Activated T-helper 1 cell treated with anti-CD3 and anti-CD28 coated beads, Interleukin-12 subunit alpha, Interleukin-12 subunit beta, Interleukin-2, Interleukin-4 antibody, amounts not matched to agents 30 ng/mL and 10 ng/mL and 1 ng/mL, durations not matched to agents 14 hours and 24 hours and 36 hours (primary cell): Measurements from ENCODE around the gene TRIM26. TPM values are rescaled to one million over a fixed set of nuclear protein-coding genes. Genes with fewer than 3 reads are reported as not detected.

Experiments
- DNase-seq: peaks from one replicate; pipeline ENCODE4 v3.0.0; 2021; ENCODE audit warnings: low spot score
- H3K27ac Mint-ChIP-seq: one replicate; pipeline ENCODE4 v1.8.0; 2021; ENCODE audit warnings: mild to moderate bottlenecking, mixed read lengths
- H3K27me3 Mint-ChIP-seq: one replicate; pipeline ENCODE4 v1.8.0; 2022; ENCODE audit warnings: mild to moderate bottlenecking, moderate library complexity, mixed read lengths; ENCODE audit not compliant: insufficient read depth
- H3K36me3 Mint-ChIP-seq: one replicate; pipeline ENCODE4 v1.8.0; 2021; ENCODE audit warnings: low read depth, mixed read lengths
- H3K4me1 Mint-ChIP-seq: one replicate; pipeline ENCODE4 v1.8.0; 2021; ENCODE audit warnings: low read depth, mixed read lengths
- H3K4me3 Mint-ChIP-seq: one replicate; pipeline ENCODE4 v1.8.0; 2021; ENCODE audit warnings: mild to moderate bottlenecking, moderate library complexity, mixed read lengths
- H3K9me3 Mint-ChIP-seq: one replicate; pipeline ENCODE4 v1.8.0; 2021; ENCODE audit warnings: mixed read lengths
- intact Hi-C: fragments of 100-400 bp; cut with micrococcal nuclease; formaldehyde crosslinking; loops from one replicate; pipeline ENCODE4 v1.15.1; 2024
- total RNA-seq: library from RNA; stranded (reverse); gene quantifications from 2 replicates; pipeline ENCODE4 v1.2.3, GENCODE V29; 2022

Gene TRIM26
- total RNA-seq, 1 donor from 2014 or later: 64.7 TPM

- intact Hi-C loops: no loop called here
- no peak overlapping the region for H3K27ac Mint-ChIP-seq
- H3K9me3 Mint-ChIP-seq: no peaks in the 10 kb centered on the region
- H3K27me3 Mint-ChIP-seq: no peaks in the 10 kb centered on the region
- H3K36me3 Mint-ChIP-seq: peaks cover 38% of the 10 kb centered on the region
- no peak for DNase-seq
- H3K4me3 Mint-ChIP-seq: no peak overlapping the region
- H3K4me1 Mint-ChIP-seq: peaks cover 52% of the 10 kb centered on the region
Observed at GRCh38 chr6:30206152-30206551, 7.1 kb downstream of the TRIM26 start.

GRCh38 chr6:30204116-30204515 lies 9.1 kb downstream of the TRIM26 start:
- Mint-ChIP-seq H3K4me3 (no peak overlapping the region), H3K9me3 (no peaks in the 10 kb centered on the region), H3K27me3 (no peaks in the 10 kb centered on the region), H3K36me3 (peaks cover 40% of the 10 kb centered on the region), H3K27ac (no peak overlapping the region), H3K4me1 (peaks cover 46% of the 10 kb centered on the region)
- DNase-seq: no peak
- intact Hi-C loops: no loop called here

GRCh38 chr6:30202366-30202765 lies 10.8 kb downstream of the TRIM26 start:
- Mint-ChIP-seq H3K27me3 (no peaks in the 10 kb centered on the region), H3K9me3 (no peaks in the 10 kb centered on the region), H3K36me3 (peaks cover 34% of the 10 kb centered on the region), H3K4me1 (peaks cover 37% of the 10 kb centered on the region), H3K4me3 (no peak overlapping the region), H3K27ac (no peak overlapping the region)
- intact Hi-C loops: no loop called here
- DNase-seq: no peak

- H3K4me3 Mint-ChIP-seq: no peak overlapping the region
- no peak for DNase-seq
- intact Hi-C loops: no loop called here
- H3K36me3 Mint-ChIP-seq: peaks cover 45% of the 10 kb centered on the region
- H3K27me3 Mint-ChIP-seq: no peaks in the 10 kb centered on the region
- H3K4me1 Mint-ChIP-seq: peaks cover 38% of the 10 kb centered on the region
- no peak overlapping the region for H3K27ac Mint-ChIP-seq
- H3K9me3 Mint-ChIP-seq: no peaks in the 10 kb centered on the region
Observed at GRCh38 chr6:30200551-30201281, 12.5 kb downstream of the TRIM26 start.

GRCh38 chr6:30198166-30199084 lies 14.8 kb downstream of the TRIM26 start:
- Mint-ChIP-seq H3K27me3 (no peaks in the 10 kb centered on the region), H3K36me3 (peaks cover 44% of the 10 kb centered on the region), H3K4me1 (peaks cover 30% of the 10 kb centered on the region), H3K4me3 (no peak overlapping the region), H3K9me3 (no peaks in the 10 kb centered on the region), H3K27ac (no peak overlapping the region)
- intact Hi-C loops: no loop called here
- DNase-seq: no peak

GRCh38 chr6:30196376-30196775 lies 16.8 kb downstream of the TRIM26 start:
- H3K36me3 Mint-ChIP-seq: peaks cover 38% of the 10 kb centered on the region
- no peaks in the 10 kb centered on the region for H3K9me3 Mint-ChIP-seq
- no peak overlapping the region for H3K4me3 Mint-ChIP-seq
- no peak overlapping the region for H3K27ac Mint-ChIP-seq
- DNase-seq: no peak
- intact Hi-C loops: no loop called here
- peaks cover 19% of the 10 kb centered on the region for H3K4me1 Mint-ChIP-seq
- no peaks in the 10 kb centered on the region for H3K27me3 Mint-ChIP-seq

- Mint-ChIP-seq H3K9me3 (no peaks in the 10 kb centered on the region), H3K27me3 (no peaks in the 10 kb centered on the region), H3K27ac (no peak overlapping the region), H3K4me3 (no peak overlapping the region), H3K4me1 (peaks cover 15% of the 10 kb centered on the region), H3K36me3 (peaks cover 38% of the 10 kb centered on the region)
- no peak for DNase-seq
- intact Hi-C loops: no loop called here
Observed at GRCh38 chr6:30195951-30196350, 17.3 kb downstream of the TRIM26 start.

GRCh38 chr6:30194797-30195690 lies 18.2 kb downstream of the TRIM26 start:
- peaks cover 8% of the 10 kb centered on the region for H3K4me1 Mint-ChIP-seq
- no peak overlapping the region for H3K4me3 Mint-ChIP-seq
- no peak for DNase-seq
- peaks cover 40% of the 10 kb centered on the region for H3K36me3 Mint-ChIP-seq
- H3K9me3 Mint-ChIP-seq: no peaks in the 10 kb centered on the region
- intact Hi-C loops: no loop called here
- no peaks in the 10 kb centered on the region for H3K27me3 Mint-ChIP-seq
- H3K27ac Mint-ChIP-seq: no peak overlapping the region

GRCh38 chr6:30192076-30192475 lies 21.1 kb downstream of the TRIM26 start:
- intact Hi-C loops: no loop called here
- no peak overlapping the region for H3K4me3 Mint-ChIP-seq
- no peak for DNase-seq
- no peaks in the 10 kb centered on the region for H3K4me1 Mint-ChIP-seq
- no peak overlapping the region for H3K27ac Mint-ChIP-seq
- peaks cover 44% of the 10 kb centered on the region for H3K36me3 Mint-ChIP-seq
- no peaks in the 10 kb centered on the region for H3K27me3 Mint-ChIP-seq
- no peaks in the 10 kb centered on the region for H3K9me3 Mint-ChIP-seq

GRCh38 chr6:30188541-30188940 lies 24.7 kb downstream of the TRIM26 start:
- H3K9me3 Mint-ChIP-seq: no peaks in the 10 kb centered on the region
- no peak overlapping the region for H3K4me3 Mint-ChIP-seq
- intact Hi-C loops: no loop called here
- peaks cover 51% of the 10 kb centered on the region for H3K36me3 Mint-ChIP-seq
- H3K27me3 Mint-ChIP-seq: no peaks in the 10 kb centered on the region
- no peaks in the 10 kb centered on the region for H3K4me1 Mint-ChIP-seq
- DNase-seq: no peak
- no peak overlapping the region for H3K27ac Mint-ChIP-seq

GRCh38 chr6:30185846-30186484 lies 27.2 kb downstream of the TRIM26 start:
- H3K27ac Mint-ChIP-seq: no peak overlapping the region
- DNase-seq: no peak
- H3K9me3 Mint-ChIP-seq: peaks cover 5% of the 10 kb centered on the region
- no peaks in the 10 kb centered on the region for H3K27me3 Mint-ChIP-seq
- H3K36me3 Mint-ChIP-seq: peaks cover 46% of the 10 kb centered on the region
- H3K4me3 Mint-ChIP-seq: no peak overlapping the region
- H3K4me1 Mint-ChIP-seq: no peaks in the 10 kb centered on the region
- intact Hi-C loops: no loop called here

- DNase-seq: no peak
- Mint-ChIP-seq H3K27ac (no peak overlapping the region), H3K27me3 (no peaks in the 10 kb centered on the region), H3K36me3 (peaks cover 34% of the 10 kb centered on the region), H3K4me1 (no peaks in the 10 kb centered on the region), H3K9me3 (peaks cover 12% of the 10 kb centered on the region), H3K4me3 (no peak overlapping the region)
- intact Hi-C loops: no loop called here
Observed at GRCh38 chr6:30184417-30185031, 28.7 kb downstream of the TRIM26 start.
